Trophoblast cell (in vitro differentiated cells and primary cell): Measurements from ENCODE around the gene MOB3C.

Experiments used
- DNase-seq, 2 donors: peaks; one replicate each; pipeline ENCODE4 v3.0.0-alpha.2; 2016
- H2AFZ ChIP-seq: 2 replicates; pipeline ENCODE4 v1.6.1; 2013; ENCODE audit warnings: low read length, moderate library complexity, mild to moderate bottlenecking; ENCODE audit not compliant: insufficient read depth, poor library complexity
- H2AK5ac ChIP-seq: 2 replicates; pipeline ENCODE4 v1.6.1; 2013; ENCODE audit warnings: mild to moderate bottlenecking, low read length
- H2BK120ac ChIP-seq: 2 replicates; pipeline ENCODE4 v1.6.1; 2013; ENCODE audit warnings: low read length, mild to moderate bottlenecking, moderate library complexity; ENCODE audit not compliant: insufficient read depth, poor library complexity
- H2BK12ac ChIP-seq: 2 replicates; pipeline ENCODE4 v1.6.1; 2013; ENCODE audit warnings: mild to moderate bottlenecking, low read length, moderate library complexity
- H2BK5ac ChIP-seq: 2 replicates; pipeline ENCODE4 v1.6.1; 2013; ENCODE audit warnings: low read length, low read depth, moderate library complexity, mild to moderate bottlenecking; ENCODE audit not compliant: poor library complexity
- H3K14ac ChIP-seq: 2 replicates; pipeline ENCODE4 v1.6.1; 2013; ENCODE audit warnings: mild to moderate bottlenecking, low read length
- H3K18ac ChIP-seq: 2 replicates; pipeline ENCODE4 v1.6.1; 2013; ENCODE audit warnings: mild to moderate bottlenecking, low read length
- H3K23ac ChIP-seq: 2 replicates; pipeline ENCODE4 v1.6.1; 2013; ENCODE audit warnings: low read length
- H3K27ac ChIP-seq: 2 replicates; pipeline ENCODE4 v1.5.1; 2013; ENCODE audit warnings: low read depth, mild to moderate bottlenecking, inconsistent platforms, low read length, moderate library complexity
- H3K27me3 ChIP-seq: 2 replicates; pipeline ENCODE4 v1.6.1; 2013; ENCODE audit warnings: inconsistent platforms, mild to moderate bottlenecking, low read length, moderate library complexity; ENCODE audit not compliant: insufficient read depth
- H3K36me3 ChIP-seq, 2 experiments: 1 replicate in 1 of 2; 2 replicates in 1 of 2; pipeline ENCODE4 v1.6.1; 2013; ENCODE audit warnings: low read length in 2 of 2, mild to moderate bottlenecking in 2 of 2, moderate library complexity in 1 of 2; ENCODE audit not compliant: insufficient read depth in 2 of 2, control insufficient read depth in 1 of 2
- H3K4ac ChIP-seq: 2 replicates; pipeline ENCODE4 v1.6.1; 2013; ENCODE audit warnings: low read depth, mild to moderate bottlenecking, low read length, moderate library complexity
- H3K4me1 ChIP-seq, 2 experiments: 1 replicate in 1 of 2; 2 replicates in 1 of 2; pipeline ENCODE4 v1.6.1; 2013; ENCODE audit warnings: low read length in 2 of 2, mild to moderate bottlenecking in 2 of 2, moderate library complexity in 1 of 2; ENCODE audit not compliant: insufficient read depth in 2 of 2, control insufficient read depth in 1 of 2
- H3K4me2 ChIP-seq: 2 replicates; pipeline ENCODE4 v1.6.1; 2013; ENCODE audit warnings: inconsistent platforms, mild to moderate bottlenecking, low read length, moderate library complexity
- H3K4me3 ChIP-seq: 2 replicates; pipeline ENCODE4 v1.5.1; 2013; ENCODE audit warnings: mild to moderate bottlenecking, low read depth, low read length, inconsistent platforms
- H3K79me1 ChIP-seq: one replicate; pipeline ENCODE4 v1.6.1; 2013; ENCODE audit warnings: low read length
- H3K79me2 ChIP-seq: 2 replicates; pipeline ENCODE4 v1.6.1; 2013; ENCODE audit warnings: low read length, mild to moderate bottlenecking; ENCODE audit not compliant: control insufficient read depth, insufficient read depth, poor library complexity
- H3K9ac ChIP-seq: 2 replicates; pipeline ENCODE4 v1.6.1; 2013; ENCODE audit warnings: mild to moderate bottlenecking, low read length
- H3K9me3 ChIP-seq: 2 replicates; pipeline ENCODE4 v1.6.1; 2013; ENCODE audit warnings: low read depth, mild to moderate bottlenecking, control low read depth, inconsistent platforms, low read length; ENCODE audit not compliant: insufficient read depth
- H4K12ac ChIP-seq: 2 replicates; pipeline ENCODE4 v1.6.1; 2013; ENCODE audit warnings: low read depth, mild to moderate bottlenecking, low read length, moderate library complexity
- H4K8ac ChIP-seq: 2 replicates; pipeline ENCODE4 v1.6.1; 2013; ENCODE audit warnings: low read depth, mild to moderate bottlenecking, low read length, moderate library complexity
- H4K91ac ChIP-seq: one replicate; pipeline ENCODE4 v1.6.1; 2013; ENCODE audit warnings: low read depth, mild to moderate bottlenecking, low read length, moderate library complexity
- WGBS: extraction: QIAGEN DNeasy Blood & Tissue Kit; methylation state at CpG from one replicate; pipeline ENCODE4 v1.1.7; 2013; ENCODE audit warnings: missing lambda C conversion rate; ENCODE audit not compliant: insufficient read length, insufficient coverage; ENCODE audit errors: extremely low coverage; 5-methylcytosine and 5-hydroxymethylcytosine counted together

MOB3C gene

DNA sequence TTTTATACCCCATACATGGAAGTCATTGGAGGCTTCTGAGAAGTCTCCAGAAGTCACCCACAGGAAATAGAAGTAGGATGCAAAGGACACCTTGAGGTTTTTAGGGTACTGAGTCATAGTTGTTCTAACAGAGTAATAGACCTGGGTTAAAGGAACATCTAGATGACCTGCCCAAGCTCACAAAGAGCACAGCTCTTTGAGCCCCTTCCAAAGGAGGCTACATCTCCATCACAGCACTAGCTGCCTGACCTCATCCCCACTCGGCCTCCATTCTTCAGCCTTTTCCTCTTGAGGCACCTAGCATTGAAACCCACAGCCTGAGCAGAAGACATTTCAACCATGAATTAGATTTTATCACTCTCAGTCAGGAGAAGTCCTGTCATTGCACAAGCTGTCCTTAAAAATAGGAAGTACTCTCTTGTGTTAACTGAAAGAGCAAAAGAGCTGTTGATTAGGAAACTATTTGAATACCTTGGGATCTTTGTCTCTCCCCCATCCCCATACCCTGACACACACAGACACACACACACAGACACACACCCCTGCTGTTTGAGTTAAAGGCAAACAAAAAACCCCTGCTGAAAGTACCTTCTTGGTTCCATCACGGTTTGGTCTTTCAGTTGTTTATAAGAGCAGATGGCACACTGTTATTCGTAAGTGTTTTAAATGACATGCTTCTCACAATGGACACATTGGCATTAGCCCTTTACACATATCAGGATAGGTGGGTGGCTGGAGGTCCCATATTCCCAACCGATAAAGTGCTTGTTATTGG, 34.7 kb downstream of the MOB3C start:
- WGBS = no CpG with 5 or more reads among the region's 4 CpGs

DNA sequence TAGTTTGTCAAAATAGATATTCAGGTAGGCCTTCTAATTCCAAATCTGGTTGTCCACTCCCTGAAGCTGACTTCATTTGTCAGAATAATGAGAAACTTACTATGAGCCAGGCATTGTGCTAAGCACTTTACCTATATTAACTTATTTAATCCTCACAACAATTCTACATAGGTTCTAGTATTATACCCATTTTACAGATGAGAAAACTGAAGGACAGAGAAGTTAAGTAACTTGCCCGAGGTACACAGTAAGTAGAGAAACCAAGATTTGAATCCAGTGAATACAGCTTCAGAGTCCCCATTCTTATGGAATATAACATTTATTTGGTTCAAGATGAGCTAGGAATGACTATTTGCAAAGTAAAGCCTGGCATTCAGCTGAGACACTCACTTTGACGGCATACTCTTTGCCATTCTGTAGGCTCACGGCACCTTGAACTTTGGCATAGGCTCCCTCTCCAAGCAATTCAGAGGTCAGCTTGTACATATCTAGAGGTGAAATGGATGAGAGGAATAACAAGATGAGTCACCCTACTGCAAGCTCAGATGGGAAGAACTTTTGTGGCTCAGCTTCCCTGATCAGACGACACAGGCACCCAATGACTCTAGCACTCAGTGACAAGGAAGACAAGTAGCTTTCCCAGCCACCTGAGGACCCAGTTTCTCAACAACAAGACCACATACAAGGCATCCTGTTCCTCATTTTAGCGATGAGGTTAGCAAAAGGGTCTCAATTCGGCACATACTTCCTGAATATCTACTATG, 36.3 kb downstream of the MOB3C start:
- no peaks in the 10 kb centered on the region for H3K27me3 ChIP-seq
- no peak overlapping the region for H3K4me2 ChIP-seq
- no peak overlapping the region for H2BK120ac ChIP-seq
- WGBS = no CpG with 5 or more reads among the region's 6 CpGs
- H3K4ac ChIP-seq = no peak overlapping the region
- H2AK5ac ChIP-seq = no peak overlapping the region
- H2BK5ac ChIP-seq = no peak overlapping the region
- H4K8ac ChIP-seq = no peak overlapping the region
- H3K9me3 ChIP-seq = no peaks in the 10 kb centered on the region
- no peaks in the 10 kb centered on the region for H3K79me1 ChIP-seq
- H3K18ac ChIP-seq = no peak overlapping the region
- no peak for DNase-seq
- peaks cover 29 to 49% of the 10 kb centered on the region in 2 experiments for H3K36me3 ChIP-seq
- no peak overlapping the region for H4K91ac ChIP-seq
- no peak overlapping the region for H2AFZ ChIP-seq
- no peaks in the 10 kb centered on the region for H3K79me2 ChIP-seq
- H3K27ac ChIP-seq = no peak overlapping the region
- H3K4me1 ChIP-seq = no peaks in the 10 kb centered on the region
- no peak overlapping the region for H3K9ac ChIP-seq
- H2BK12ac ChIP-seq = no peak overlapping the region
- H3K14ac ChIP-seq = no peak overlapping the region
- no peak overlapping the region for H3K4me3 ChIP-seq
- H3K23ac ChIP-seq = no peak overlapping the region
- no peak overlapping the region for H4K12ac ChIP-seq

More for the DNA sequence above, 34.7 kb downstream of the MOB3C start:
- DNase-seq = peak in 1 of 2 donors; percentile 45
- Histone ChIP-seq H3K9me3 (no peaks in the 10 kb centered on the region), H3K27ac (no peak overlapping the region), H2BK12ac (no peak overlapping the region), H3K18ac (no peak overlapping the region), H3K4me2 (no peak overlapping the region), H3K36me3 (peaks cover 28 to 44% of the 10 kb centered on the region in 2 experiments), H3K4me1 (no peaks in the 10 kb centered on the region), H2AK5ac (no peak overlapping the region), H3K27me3 (no peaks in the 10 kb centered on the region), H3K79me1 (no peaks in the 10 kb centered on the region), H2BK120ac (no peak overlapping the region), H4K12ac (no peak overlapping the region), H3K9ac (no peak overlapping the region), H4K8ac (no peak overlapping the region), H3K14ac (no peak overlapping the region), H3K79me2 (no peaks in the 10 kb centered on the region), H2AFZ (no peak overlapping the region), H3K4me3 (no peak overlapping the region), H2BK5ac (no peak overlapping the region), H3K4ac (no peak overlapping the region), H4K91ac (no peak overlapping the region), H3K23ac (no peak overlapping the region)

DNA sequence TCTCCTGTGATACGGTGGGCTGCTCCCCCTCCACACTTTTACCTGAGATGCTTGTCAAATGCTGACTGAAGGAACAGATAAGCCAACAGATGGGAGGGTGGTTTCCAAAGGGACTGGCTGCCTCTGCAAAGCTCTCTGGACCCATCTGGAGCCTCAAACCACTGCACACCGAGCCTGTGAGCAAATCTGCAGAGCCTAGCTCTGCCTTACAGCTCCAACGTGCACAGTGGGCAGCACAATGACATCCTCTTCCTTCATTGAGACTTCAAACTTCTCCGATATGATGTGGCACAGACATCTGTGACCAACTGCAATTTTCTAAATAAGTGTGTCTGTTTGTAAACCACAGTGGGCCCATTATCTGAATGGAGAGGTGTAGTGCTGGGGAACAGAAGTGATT, 38.9 kb downstream of the MOB3C start:
- no peaks in the 10 kb centered on the region for H3K27me3 ChIP-seq
- H3K14ac ChIP-seq = no peak overlapping the region
- no peak overlapping the region for H3K27ac ChIP-seq
- H3K4me2 ChIP-seq = no peak overlapping the region
- H4K91ac ChIP-seq = no peak overlapping the region
- no peaks in the 10 kb centered on the region for H3K79me1 ChIP-seq
- no peak overlapping the region for H4K12ac ChIP-seq
- no peak overlapping the region for H2AFZ ChIP-seq
- no peak overlapping the region for H2BK120ac ChIP-seq
- no peak overlapping the region for H4K8ac ChIP-seq
- WGBS = no CpG with 5 or more reads among the region's 4 CpGs
- DNase-seq = no peak
- no peak overlapping the region for H3K4ac ChIP-seq
- H3K9ac ChIP-seq = no peak overlapping the region
- H2BK12ac ChIP-seq = no peak overlapping the region
- H3K36me3 ChIP-seq = peaks cover 18 to 34% of the 10 kb centered on the region in 2 experiments
- H2BK5ac ChIP-seq = no peak overlapping the region
- no peaks in the 10 kb centered on the region for H3K9me3 ChIP-seq
- H2AK5ac ChIP-seq = no peak overlapping the region
- no peaks in the 10 kb centered on the region for H3K4me1 ChIP-seq
- H3K23ac ChIP-seq = no peak overlapping the region
- no peaks in the 10 kb centered on the region for H3K79me2 ChIP-seq
- H3K18ac ChIP-seq = no peak overlapping the region
- no peak overlapping the region for H3K4me3 ChIP-seq

DNA sequence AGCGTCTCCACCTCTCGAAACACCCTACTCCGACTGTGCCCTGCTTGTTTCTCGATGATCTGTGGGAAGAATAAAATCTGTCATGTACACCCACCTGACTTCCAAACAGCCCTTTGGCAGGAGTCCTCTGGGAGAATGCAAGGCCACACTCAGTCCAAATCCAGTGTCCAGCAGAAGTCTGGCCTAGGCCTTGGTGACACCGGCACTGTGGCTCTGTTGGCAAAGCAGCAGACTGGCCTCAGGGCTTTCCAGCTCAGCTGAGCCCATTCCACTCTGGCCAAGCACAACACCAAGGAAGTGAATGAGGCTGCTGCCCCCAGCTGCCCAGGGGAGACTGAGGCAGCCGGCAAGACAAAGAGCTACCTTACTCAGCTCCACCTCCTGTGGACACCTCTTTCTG, 40.0 kb downstream of the MOB3C start:
- H3K36me3 ChIP-seq = peaks cover 16 to 30% of the 10 kb centered on the region in 2 experiments

More for the DNA sequence above, 40.0 kb downstream of the MOB3C start:
- H3K79me2 ChIP-seq = no peaks in the 10 kb centered on the region
- H3K14ac ChIP-seq = no peak overlapping the region
- H4K91ac ChIP-seq = no peak overlapping the region
- H2AFZ ChIP-seq = no peak overlapping the region
- no peak overlapping the region for H2BK12ac ChIP-seq
- no peak overlapping the region for H3K9ac ChIP-seq
- H3K9me3 ChIP-seq = no peaks in the 10 kb centered on the region
- H3K79me1 ChIP-seq = no peaks in the 10 kb centered on the region
- no peak overlapping the region for H3K4ac ChIP-seq
- H3K18ac ChIP-seq = no peak overlapping the region
- H3K27me3 ChIP-seq = no peaks in the 10 kb centered on the region
- H3K23ac ChIP-seq = no peak overlapping the region
- H3K4me3 ChIP-seq = no peak overlapping the region
- no peaks in the 10 kb centered on the region for H3K4me1 ChIP-seq
- H2AK5ac ChIP-seq = no peak overlapping the region
- no peak overlapping the region for H2BK120ac ChIP-seq
- no CpG with 5 or more reads among the region's 6 CpGs for WGBS
- H3K27ac ChIP-seq = no peak overlapping the region
- H4K12ac ChIP-seq = no peak overlapping the region
- DNase-seq = no peak
- H4K8ac ChIP-seq = no peak overlapping the region
- no peak overlapping the region for H2BK5ac ChIP-seq
- no peak overlapping the region for H3K4me2 ChIP-seq
